Measurements from ENCODE around the gene CNIH3.

CNIH3 gene

DNA sequence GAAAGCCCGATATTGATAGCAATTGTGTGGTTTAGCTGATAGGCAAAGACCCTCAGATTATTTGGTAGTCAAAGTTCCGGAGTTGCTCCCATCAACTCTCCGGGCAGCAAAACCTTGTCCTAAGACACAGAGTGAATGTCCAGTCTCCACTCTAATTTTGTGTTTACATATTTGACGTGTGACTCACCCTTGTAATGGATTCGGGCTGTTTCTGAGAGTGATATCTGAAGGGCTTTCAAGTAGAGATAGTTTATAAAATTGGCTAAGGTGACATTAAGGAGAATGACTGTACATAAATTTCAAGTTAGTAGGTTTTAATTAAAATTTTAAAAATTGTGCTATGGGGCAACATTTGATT is 154.2 kb downstream of the CNIH3 start:
- Histone ChIP-seq H3K27me3 (ENCODE audit: control insufficient read depth in 2 of 2, insufficient read depth in 2 of 2, low read length in 2 of 2) (no peaks in the 10 kb centered on the region), H3K9me3 (ENCODE audit: control insufficient read depth in 2 of 2, low read length in 2 of 2) (no peaks in the 10 kb centered on the region), H3K36me3 (ENCODE audit: control insufficient read depth in 2 of 2, insufficient read depth in 2 of 2, low read length in 2 of 2) (no peaks in the 10 kb centered on the region), H3K27ac (ENCODE audit: low read depth in 2 of 2, low read length in 2 of 2) (no peak overlapping the region), H3K4me1 (ENCODE audit: control insufficient read depth in 2 of 2, insufficient read depth in 2 of 2, low read length in 2 of 2) (no peaks in the 10 kb centered on the region), H3K4me3 (ENCODE audit: low read length in 2 of 2) (no peak overlapping the region), H3K9ac (ENCODE audit: low read depth in 1 of 2, low read length in 2 of 2) (no peak overlapping the region)

DNA sequence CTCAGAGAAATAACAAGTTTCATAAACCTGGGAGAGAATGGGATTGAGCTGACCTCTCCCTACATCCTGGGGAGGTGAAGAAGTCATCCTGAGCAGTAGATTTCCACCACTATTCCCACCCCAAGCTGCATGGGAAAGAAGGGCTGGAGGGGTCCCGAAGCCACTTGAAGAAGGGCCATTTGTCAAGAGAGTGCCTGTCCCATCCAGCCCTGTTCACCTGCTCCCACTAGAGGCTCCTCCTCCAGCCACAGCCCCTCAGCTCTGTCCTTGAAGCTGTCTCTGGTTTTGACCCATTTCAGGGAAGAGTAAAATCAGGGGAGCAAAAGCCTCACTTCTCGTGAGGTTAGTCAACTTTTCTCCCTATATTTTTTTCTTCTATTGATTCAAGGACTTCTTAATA is 157.5 kb downstream of the CNIH3 start:
- Histone ChIP-seq H3K27ac (ENCODE audit: low read depth in 2 of 2, low read length in 2 of 2) (no peak overlapping the region), H3K4me3 (ENCODE audit: low read length in 2 of 2) (no peak overlapping the region), H3K9ac (ENCODE audit: low read depth in 1 of 2, low read length in 2 of 2) (no peak overlapping the region), H3K9me3 (ENCODE audit: control insufficient read depth in 2 of 2, low read length in 2 of 2) (no peaks in the 10 kb centered on the region), H3K27me3 (ENCODE audit: control insufficient read depth in 2 of 2, insufficient read depth in 2 of 2, low read length in 2 of 2) (no peaks in the 10 kb centered on the region), H3K4me1 (ENCODE audit: control insufficient read depth in 2 of 2, insufficient read depth in 2 of 2, low read length in 2 of 2) (no peaks in the 10 kb centered on the region), H3K36me3 (ENCODE audit: control insufficient read depth in 2 of 2, insufficient read depth in 2 of 2, low read length in 2 of 2) (no peaks in the 10 kb centered on the region)

DNA sequence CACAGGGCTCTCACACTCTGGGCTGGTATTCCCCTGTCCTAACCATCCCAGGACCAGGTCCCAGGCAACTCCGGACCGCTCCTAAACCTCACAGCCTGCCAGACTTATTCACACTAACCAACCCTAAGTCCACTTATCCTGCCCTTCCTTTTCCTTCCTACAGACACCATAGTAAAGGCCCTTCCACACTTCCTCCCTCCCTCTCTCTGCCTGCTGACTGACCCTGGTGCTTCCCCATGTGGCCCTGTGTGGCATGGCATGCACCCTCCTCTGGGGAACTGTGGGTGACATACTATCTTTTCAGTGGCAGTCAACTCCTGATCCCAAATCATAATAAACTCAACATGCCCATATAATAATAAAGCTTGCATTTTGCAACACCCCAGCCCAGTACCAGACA is 158.3 kb downstream of the CNIH3 start:
- H3K36me3 ChIP-seq (ENCODE audit: control insufficient read depth in 2 of 2, insufficient read depth in 2 of 2, low read length in 2 of 2): no peaks in the 10 kb centered on the region
- no peaks in the 10 kb centered on the region for H3K9me3 ChIP-seq (ENCODE audit: control insufficient read depth in 2 of 2, low read length in 2 of 2)
- no peak overlapping the region for H3K4me3 ChIP-seq (ENCODE audit: low read length in 2 of 2)
- no peaks in the 10 kb centered on the region for H3K4me1 ChIP-seq (ENCODE audit: control insufficient read depth in 2 of 2, insufficient read depth in 2 of 2, low read length in 2 of 2)
- no peak overlapping the region for H3K9ac ChIP-seq (ENCODE audit: low read depth in 1 of 2, low read length in 2 of 2)
- no peak overlapping the region for H3K27ac ChIP-seq (ENCODE audit: low read depth in 2 of 2, low read length in 2 of 2)
- H3K27me3 ChIP-seq (ENCODE audit: control insufficient read depth in 2 of 2, insufficient read depth in 2 of 2, low read length in 2 of 2): no peaks in the 10 kb centered on the region

DNA sequence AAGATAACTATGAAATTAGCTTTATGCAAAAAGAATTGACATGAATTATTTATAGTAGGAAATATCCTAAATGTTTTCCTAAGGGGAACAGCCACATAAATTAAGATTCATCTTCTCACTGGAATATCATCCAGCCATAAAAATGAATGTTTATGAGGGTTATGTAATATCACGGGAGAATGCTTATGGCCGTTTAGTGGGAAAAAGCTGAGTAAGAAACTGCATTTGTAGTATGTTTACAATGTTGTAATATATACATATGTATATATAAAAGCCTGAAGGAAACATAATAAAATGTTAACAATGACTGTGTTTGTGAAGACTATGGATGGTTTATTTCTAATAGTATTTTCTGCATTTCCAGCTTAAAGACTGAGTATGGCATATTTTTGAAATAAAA is 161.1 kb downstream of the CNIH3 start:
- H3K4me3 ChIP-seq (ENCODE audit: low read length in 2 of 2): no peak overlapping the region
- H3K27me3 ChIP-seq (ENCODE audit: control insufficient read depth in 2 of 2, insufficient read depth in 2 of 2, low read length in 2 of 2): no peaks in the 10 kb centered on the region
- H3K9ac ChIP-seq (ENCODE audit: low read depth in 1 of 2, low read length in 2 of 2): no peak overlapping the region
- no peaks in the 10 kb centered on the region for H3K9me3 ChIP-seq (ENCODE audit: control insufficient read depth in 2 of 2, low read length in 2 of 2)
- H3K4me1 ChIP-seq (ENCODE audit: control insufficient read depth in 2 of 2, insufficient read depth in 2 of 2, low read length in 2 of 2): no peaks in the 10 kb centered on the region
- H3K36me3 ChIP-seq (ENCODE audit: control insufficient read depth in 2 of 2, insufficient read depth in 2 of 2, low read length in 2 of 2): no peaks in the 10 kb centered on the region
- no peak overlapping the region for H3K27ac ChIP-seq (ENCODE audit: low read depth in 2 of 2, low read length in 2 of 2)

DNA sequence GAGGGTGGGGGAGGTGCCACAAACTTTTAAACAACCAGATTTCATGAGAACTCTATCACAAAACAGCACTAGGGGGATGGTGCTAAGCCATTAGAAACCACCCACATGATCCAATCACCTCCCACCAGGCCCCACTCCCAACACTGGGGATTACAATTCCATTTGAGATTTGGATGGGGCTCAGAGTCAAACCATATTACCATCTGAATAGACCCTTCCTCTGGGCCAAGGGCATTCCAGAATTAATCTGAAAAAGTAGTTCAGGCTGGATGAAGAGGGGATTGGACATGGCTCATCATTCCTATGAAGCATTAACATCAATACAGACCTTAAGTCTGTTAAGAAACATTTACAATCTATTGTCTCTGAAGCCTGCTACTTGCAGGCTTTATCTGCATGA is 163.4 kb downstream of the CNIH3 start:
- H3K4me3 ChIP-seq (ENCODE audit: low read length in 2 of 2): no peak overlapping the region
- no peaks in the 10 kb centered on the region for H3K9me3 ChIP-seq (ENCODE audit: control insufficient read depth in 2 of 2, low read length in 2 of 2)
- no peaks in the 10 kb centered on the region for H3K36me3 ChIP-seq (ENCODE audit: control insufficient read depth in 2 of 2, insufficient read depth in 2 of 2, low read length in 2 of 2)
- H3K4me1 ChIP-seq (ENCODE audit: control insufficient read depth in 2 of 2, insufficient read depth in 2 of 2, low read length in 2 of 2): peaks cover 0 to 3% of the 10 kb centered on the region in 2 donors
- no peak overlapping the region for H3K27ac ChIP-seq (ENCODE audit: low read depth in 2 of 2, low read length in 2 of 2)
- H3K27me3 ChIP-seq (ENCODE audit: control insufficient read depth in 2 of 2, insufficient read depth in 2 of 2, low read length in 2 of 2): no peaks in the 10 kb centered on the region
- no peak overlapping the region for H3K9ac ChIP-seq (ENCODE audit: low read depth in 1 of 2, low read length in 2 of 2)

DNA sequence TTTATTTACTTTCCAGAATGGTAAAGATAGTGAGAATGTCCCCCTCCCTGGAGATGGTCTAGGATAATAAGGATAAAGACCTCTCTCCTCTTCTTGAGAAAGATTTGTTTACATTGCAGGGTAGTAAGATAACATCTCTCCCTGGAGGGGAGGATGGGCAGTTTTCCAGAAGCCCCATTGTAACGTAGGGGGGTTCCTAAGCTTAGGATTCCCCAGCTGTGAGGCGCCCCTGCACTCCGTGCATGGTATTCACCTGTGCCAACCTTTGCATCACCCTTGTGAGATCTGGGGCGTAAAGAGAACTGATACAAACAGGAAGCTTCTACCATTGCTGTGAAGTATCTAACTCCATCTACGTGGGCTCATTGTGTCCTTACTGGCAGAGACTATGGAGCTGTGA is 164.6 kb downstream of the CNIH3 start:
- Histone ChIP-seq H3K4me1 (ENCODE audit: control insufficient read depth in 2 of 2, insufficient read depth in 2 of 2, low read length in 2 of 2) (peaks cover 0 to 14% of the 10 kb centered on the region in 2 donors), H3K27me3 (ENCODE audit: control insufficient read depth in 2 of 2, insufficient read depth in 2 of 2, low read length in 2 of 2) (no peaks in the 10 kb centered on the region), H3K27ac (ENCODE audit: low read depth in 2 of 2, low read length in 2 of 2) (no peak overlapping the region), H3K9ac (ENCODE audit: low read depth in 1 of 2, low read length in 2 of 2) (no peak overlapping the region), H3K9me3 (ENCODE audit: control insufficient read depth in 2 of 2, low read length in 2 of 2) (no peaks in the 10 kb centered on the region), H3K36me3 (ENCODE audit: control insufficient read depth in 2 of 2, insufficient read depth in 2 of 2, low read length in 2 of 2) (no peaks in the 10 kb centered on the region), H3K4me3 (ENCODE audit: low read length in 2 of 2) (no peak overlapping the region)

DNA sequence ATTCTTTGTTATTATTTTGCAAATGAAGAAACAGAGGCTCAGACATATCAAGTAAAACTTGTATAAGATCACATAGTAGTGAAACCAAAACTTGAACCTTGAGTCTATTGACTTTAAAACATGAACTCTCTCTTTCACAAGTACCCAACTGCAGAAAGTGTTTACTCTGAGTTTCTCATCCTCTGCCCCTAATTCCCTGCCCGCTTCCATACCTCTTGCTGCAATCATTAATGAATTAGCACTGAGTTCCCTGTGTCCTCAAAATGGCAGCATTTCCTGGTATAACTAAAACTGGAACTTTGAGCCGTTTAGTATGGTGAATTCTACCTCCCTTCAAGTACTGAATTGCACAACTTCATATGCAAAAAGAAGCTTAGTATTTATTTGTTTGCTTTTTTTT is 165.7 kb downstream of the CNIH3 start:
- H3K27ac ChIP-seq (ENCODE audit: low read depth in 2 of 2, low read length in 2 of 2): no peak overlapping the region
- no peaks in the 10 kb centered on the region for H3K27me3 ChIP-seq (ENCODE audit: control insufficient read depth in 2 of 2, insufficient read depth in 2 of 2, low read length in 2 of 2)
- peaks cover 0 to 24% of the 10 kb centered on the region in 2 donors for H3K4me1 ChIP-seq (ENCODE audit: control insufficient read depth in 2 of 2, insufficient read depth in 2 of 2, low read length in 2 of 2)
- no peak overlapping the region for H3K9ac ChIP-seq (ENCODE audit: low read depth in 1 of 2, low read length in 2 of 2)
- H3K4me3 ChIP-seq (ENCODE audit: low read length in 2 of 2): no peak overlapping the region
- H3K36me3 ChIP-seq (ENCODE audit: control insufficient read depth in 2 of 2, insufficient read depth in 2 of 2, low read length in 2 of 2): no peaks in the 10 kb centered on the region
- no peaks in the 10 kb centered on the region for H3K9me3 ChIP-seq (ENCODE audit: control insufficient read depth in 2 of 2, low read length in 2 of 2)

DNA sequence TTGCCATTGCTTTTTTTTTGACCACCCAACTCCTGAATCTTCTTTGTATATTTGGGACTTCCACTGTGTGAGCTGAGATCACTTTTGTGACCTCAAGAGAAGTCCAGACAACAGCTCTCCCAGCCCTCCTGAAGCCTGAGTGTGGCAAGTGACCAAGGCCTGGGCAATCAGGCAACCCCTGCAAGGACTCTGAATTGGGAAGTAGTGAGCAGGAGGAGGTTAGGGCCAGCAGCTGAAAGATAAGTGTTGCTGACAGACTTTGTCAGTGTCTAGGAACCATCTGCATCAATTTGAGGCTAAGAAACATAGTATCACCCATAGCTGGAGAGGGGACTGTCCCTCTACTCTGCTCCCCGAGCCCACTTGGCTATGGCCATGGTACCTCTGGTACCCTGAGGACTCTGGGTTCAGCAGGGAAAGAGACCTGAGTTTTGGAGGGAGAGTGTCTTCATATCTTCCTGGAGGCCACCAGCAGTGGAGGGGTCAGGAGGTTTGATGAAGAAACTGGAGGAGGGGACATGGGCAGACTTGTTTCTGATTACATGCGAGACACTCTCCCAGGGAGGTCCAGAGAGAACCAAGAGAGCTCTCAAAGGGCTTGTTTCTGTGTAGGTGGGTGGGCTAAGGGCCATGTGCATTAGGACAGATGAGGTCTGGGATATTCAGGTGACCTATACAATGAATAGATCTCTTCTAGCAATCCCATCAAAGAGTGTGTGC is 166.3 kb downstream of the CNIH3 start:
- H3K4me1 ChIP-seq (ENCODE audit: control insufficient read depth in 2 of 2, insufficient read depth in 2 of 2, low read length in 2 of 2): peaks cover 0 to 24% of the 10 kb centered on the region in 2 donors
- H3K9ac ChIP-seq (ENCODE audit: low read depth in 1 of 2, low read length in 2 of 2): no peak overlapping the region
- H3K36me3 ChIP-seq (ENCODE audit: control insufficient read depth in 2 of 2, insufficient read depth in 2 of 2, low read length in 2 of 2): no peaks in the 10 kb centered on the region
- H3K4me3 ChIP-seq (ENCODE audit: low read length in 2 of 2): no peak overlapping the region
- no peaks in the 10 kb centered on the region for H3K9me3 ChIP-seq (ENCODE audit: control insufficient read depth in 2 of 2, low read length in 2 of 2)
- H3K27ac ChIP-seq (ENCODE audit: low read depth in 2 of 2, low read length in 2 of 2): no peak overlapping the region
- H3K27me3 ChIP-seq (ENCODE audit: control insufficient read depth in 2 of 2, insufficient read depth in 2 of 2, low read length in 2 of 2): no peaks in the 10 kb centered on the region

DNA sequence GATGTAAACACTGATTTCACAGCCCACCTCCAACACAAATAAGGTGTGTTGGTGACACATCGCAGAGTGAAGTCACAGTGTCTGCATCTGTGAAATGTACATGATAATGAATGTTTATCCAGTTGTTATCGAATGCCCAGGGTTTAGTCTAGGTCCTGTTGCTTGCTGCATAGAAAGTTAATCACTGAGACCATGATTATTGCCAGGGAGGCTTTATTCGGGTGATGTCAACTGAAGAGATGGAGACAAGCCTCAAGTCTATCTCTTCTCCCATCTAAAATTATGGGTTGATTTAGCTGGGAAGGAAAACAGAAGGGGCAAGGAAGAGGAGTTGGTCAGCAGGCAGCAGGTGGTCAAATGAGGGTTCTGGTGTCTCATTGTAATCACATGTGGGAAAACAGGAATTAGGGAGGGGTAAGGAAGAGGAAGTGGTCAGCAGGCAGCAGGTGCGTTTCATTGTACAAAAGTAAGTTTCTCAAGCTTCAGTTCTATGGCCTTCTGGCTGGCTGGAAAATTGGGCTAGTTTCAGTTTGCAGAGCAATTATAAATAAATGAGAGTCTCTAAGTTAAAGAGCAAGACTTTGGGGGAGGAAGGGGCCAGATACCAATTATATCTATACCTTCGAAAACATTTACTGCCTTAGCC is 167.0 kb downstream of the CNIH3 start:
- H3K4me1 ChIP-seq (ENCODE audit: control insufficient read depth in 2 of 2, insufficient read depth in 2 of 2, low read length in 2 of 2): peaks cover 0 to 24% of the 10 kb centered on the region in 2 donors
- no peaks in the 10 kb centered on the region for H3K9me3 ChIP-seq (ENCODE audit: control insufficient read depth in 2 of 2, low read length in 2 of 2)
- H3K9ac ChIP-seq (ENCODE audit: low read depth in 1 of 2, low read length in 2 of 2): no peak overlapping the region
- peak overlapping the region in 1 of 2 donors; percentile 6 for H3K27ac ChIP-seq (ENCODE audit: low read depth in 2 of 2, low read length in 2 of 2)
- no peaks in the 10 kb centered on the region for H3K27me3 ChIP-seq (ENCODE audit: control insufficient read depth in 2 of 2, insufficient read depth in 2 of 2, low read length in 2 of 2)
- no peak overlapping the region for H3K4me3 ChIP-seq (ENCODE audit: low read length in 2 of 2)
- no peaks in the 10 kb centered on the region for H3K36me3 ChIP-seq (ENCODE audit: control insufficient read depth in 2 of 2, insufficient read depth in 2 of 2, low read length in 2 of 2)

DNA sequence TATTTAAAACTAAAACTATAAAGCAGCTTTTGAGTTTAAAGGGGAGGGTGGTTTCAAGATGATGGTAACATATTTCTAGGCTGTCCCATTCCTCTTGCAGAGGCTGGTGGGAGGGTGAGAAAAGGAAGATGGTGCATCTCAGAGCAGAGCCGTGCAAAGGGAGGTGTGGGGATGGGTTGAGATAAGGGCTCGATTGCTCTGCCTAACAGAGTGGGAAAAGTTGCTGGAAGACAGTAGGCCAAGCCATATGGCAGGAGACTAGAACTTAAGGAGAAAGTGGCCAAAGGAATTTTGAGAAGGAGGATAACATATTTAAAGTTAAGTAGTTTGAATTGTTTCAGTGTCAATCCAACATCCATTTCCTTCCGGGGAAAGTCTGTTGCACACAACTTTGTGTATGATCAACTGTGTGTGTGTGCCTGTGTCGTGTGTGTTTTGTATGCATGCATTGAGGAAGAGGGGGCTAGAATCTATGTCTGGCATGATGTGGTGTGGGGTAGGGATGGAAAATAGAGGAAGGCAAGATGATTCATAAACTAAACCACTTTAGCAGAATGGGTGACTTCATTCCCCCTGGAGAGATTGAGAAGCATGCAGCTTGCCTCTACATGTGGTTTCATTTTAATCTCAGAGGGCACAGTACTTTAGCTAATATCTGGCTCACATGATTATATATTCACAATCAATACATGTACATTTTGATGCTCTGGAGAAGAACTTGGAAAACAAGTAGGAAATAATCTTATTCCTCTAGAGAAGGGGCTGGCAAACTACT is 168.3 kb downstream of the CNIH3 start:
- Histone ChIP-seq H3K4me3 (ENCODE audit: low read length in 2 of 2) (no peak overlapping the region), H3K4me1 (ENCODE audit: control insufficient read depth in 2 of 2, insufficient read depth in 2 of 2, low read length in 2 of 2) (peaks cover 0 to 24% of the 10 kb centered on the region in 2 donors), H3K36me3 (ENCODE audit: control insufficient read depth in 2 of 2, insufficient read depth in 2 of 2, low read length in 2 of 2) (no peaks in the 10 kb centered on the region), H3K9ac (ENCODE audit: low read depth in 1 of 2, low read length in 2 of 2) (no peak overlapping the region), H3K27ac (ENCODE audit: low read depth in 2 of 2, low read length in 2 of 2) (no peak overlapping the region), H3K9me3 (ENCODE audit: control insufficient read depth in 2 of 2, low read length in 2 of 2) (no peaks in the 10 kb centered on the region), H3K27me3 (ENCODE audit: control insufficient read depth in 2 of 2, insufficient read depth in 2 of 2, low read length in 2 of 2) (no peaks in the 10 kb centered on the region)
